ENCODE data around the gene CEP128. TPM values are rescaled to one million over a fixed set of nuclear protein-coding genes. Genes with fewer than 3 reads are reported as not detected.
"Not testable (repeated sequence)": the region's sequence is repeated elsewhere in the genome, so short reads cannot be mapped to it uniquely, and the experiment has no call there.

The CEP128 gene
- total RNA-seq, 2 experiments from 2014 or later = 19.4 to 22.8 TPM

- intact Hi-C loops (cut with micrococcal nuclease) = no loop called here
- DNase-seq = no peak
- peaks cover 25% of the 10 kb centered on the region for H3K36me3 Mint-ChIP-seq
- peaks cover 38% of the 10 kb centered on the region for H3K4me1 Mint-ChIP-seq (ENCODE audit: low read depth)
- no peak overlapping the region for H3K27ac Mint-ChIP-seq
- H3K9me3 Mint-ChIP-seq = peaks cover 9% of the 10 kb centered on the region
- no peaks in the 10 kb centered on the region for H3K27me3 Mint-ChIP-seq
- POLR2A ChIA-PET = no interaction called here
- CTCF ChIA-PET = interaction anchor here (1.4 kb wide), 1 partner anchor 60 kb away, joined by 4 read pairs; no protein-coding TSS in a partner anchor
- H3K4me3 Mint-ChIP-seq = no peak overlapping the region
Measured at GRCh38 chr14:80927083-80927989, 14.2 kb downstream of the CEP128 start.

DNA sequence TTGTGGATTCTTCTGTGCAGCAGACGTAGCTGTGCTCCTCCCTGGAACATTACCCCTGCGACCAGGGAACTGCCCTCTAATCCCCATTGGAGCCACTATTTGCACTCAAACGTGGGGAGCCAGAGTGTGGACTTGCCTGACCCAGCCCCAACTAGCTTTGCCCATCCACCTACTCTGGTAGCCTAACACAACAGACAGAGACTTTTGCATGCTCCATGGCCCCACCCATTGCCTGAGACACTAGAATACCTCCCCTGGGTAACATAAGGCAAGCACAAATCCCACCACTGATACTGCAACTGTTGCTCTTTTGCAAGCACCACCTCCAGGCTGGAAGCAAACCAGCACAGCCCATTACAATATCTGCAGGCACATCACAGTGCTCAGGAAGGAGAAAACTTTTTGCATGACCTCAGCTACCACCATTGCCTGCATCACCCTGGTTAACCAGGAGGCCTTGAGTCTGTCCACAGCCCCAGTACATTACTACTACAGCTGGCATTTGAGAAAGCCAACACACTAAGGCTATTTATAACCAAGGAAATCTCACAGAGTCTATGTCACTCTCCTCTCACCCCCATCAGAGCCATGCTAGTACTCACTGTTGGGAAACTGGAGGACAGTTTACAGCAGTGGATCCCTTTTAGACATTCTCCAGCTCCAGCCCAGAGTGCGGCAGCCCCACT, 15.0 kb downstream of the CEP128 start:
- intact Hi-C loops (cut with micrococcal nuclease) = no loop called here
- DNase-seq = no peak

DNA sequence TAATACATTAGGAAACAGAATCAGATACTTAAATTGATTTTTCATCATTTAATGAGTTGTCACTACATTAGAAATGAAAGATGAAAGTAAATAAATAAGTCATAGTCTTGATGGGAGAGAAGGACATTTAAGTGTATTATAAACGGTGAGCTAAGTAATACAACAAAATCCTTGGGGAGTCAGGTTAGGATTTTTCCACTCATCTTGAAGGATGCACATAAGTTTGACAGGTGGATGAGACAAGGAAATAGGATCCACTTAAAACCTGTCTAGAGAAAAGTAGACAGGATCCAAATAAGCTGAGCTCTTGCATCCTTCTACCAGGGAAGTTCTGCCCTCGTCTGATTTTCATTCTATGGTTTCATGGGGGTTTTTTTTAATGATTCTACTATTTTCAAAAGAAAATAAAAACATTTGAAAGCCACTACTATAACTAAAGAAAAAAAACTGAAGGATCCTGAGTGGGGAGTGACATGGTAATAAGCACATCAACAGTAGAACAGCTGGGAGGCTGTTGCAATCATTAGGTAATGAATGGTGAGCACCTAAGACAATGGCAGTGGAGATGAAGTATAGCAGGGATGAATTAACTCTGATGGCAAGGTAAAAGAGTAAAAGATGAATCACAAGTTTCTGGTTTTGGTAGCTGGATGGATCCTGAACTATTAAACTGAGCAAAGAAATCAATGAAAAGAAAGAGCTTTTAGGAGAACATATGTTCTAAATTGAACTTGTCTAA, 17.0 kb downstream of the CEP128 start:
- POLR2A ChIA-PET = interaction anchor here (0.6 kb wide), 1 partner anchor 34 kb away, joined by 7 read pairs; no protein-coding TSS in a partner anchor
- Mint-ChIP-seq H3K9me3 (no peaks in the 10 kb centered on the region), H3K27ac (no peak overlapping the region), H3K4me1 (ENCODE audit: low read depth) (peaks cover 11% of the 10 kb centered on the region), H3K36me3 (peaks cover 12% of the 10 kb centered on the region), H3K27me3 (no peaks in the 10 kb centered on the region), H3K4me3 (no peak overlapping the region)
- CTCF ChIA-PET = no interaction called here
- intact Hi-C loops (cut with micrococcal nuclease) = no loop called here
- DNase-seq = no peak

More for the DNA sequence above, 15.0 kb downstream of the CEP128 start:
- Mint-ChIP-seq H3K27me3 (no peaks in the 10 kb centered on the region), H3K4me3 (no peak overlapping the region), H3K27ac (no peak overlapping the region), H3K36me3 (peaks cover 19% of the 10 kb centered on the region), H3K4me1 (ENCODE audit: low read depth) (peaks cover 30% of the 10 kb centered on the region), H3K9me3 (peaks cover 4% of the 10 kb centered on the region)
- ChIA-PET POLR2A (no interaction called here), CTCF (interaction anchor here (0.9 to 1.4 kb wide), 2 partner anchors 61 to 538 kb away, joined by 3 to 4 read pairs; no protein-coding TSS in a partner anchor)

DNA sequence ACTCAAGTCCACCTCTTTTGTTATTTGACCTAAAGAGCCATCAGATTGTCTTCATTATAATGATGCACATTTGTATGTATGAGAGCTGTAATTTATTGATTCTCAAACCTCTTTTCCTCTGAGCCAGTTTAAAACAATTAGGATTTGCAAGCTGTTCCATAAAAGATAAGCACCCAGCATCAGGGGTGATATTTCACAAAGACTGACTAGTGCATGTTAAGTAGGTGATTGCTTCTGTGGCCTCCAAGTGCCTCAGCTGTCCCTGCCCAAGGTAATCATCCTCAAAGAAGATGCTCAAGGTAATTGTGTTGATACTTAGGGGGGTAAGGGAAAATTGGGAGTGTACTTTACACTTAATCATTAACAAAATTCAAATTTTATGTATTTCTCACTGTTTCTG, 18.2 kb downstream of the CEP128 start:
- Mint-ChIP-seq H3K27me3 (no peaks in the 10 kb centered on the region), H3K36me3 (peaks cover 9% of the 10 kb centered on the region), H3K4me3 (no peak overlapping the region), H3K27ac (no peak overlapping the region), H3K9me3 (no peaks in the 10 kb centered on the region), H3K4me1 (ENCODE audit: low read depth) (peaks cover 11% of the 10 kb centered on the region)
- POLR2A ChIA-PET = no interaction called here
- intact Hi-C loops (cut with micrococcal nuclease) = no loop called here
- no peak for DNase-seq
- CTCF ChIA-PET = interaction anchor here (1.1 to 1.5 kb wide), 2 partner anchors 9 to 64 kb away, joined by 3 to 6 read pairs; no protein-coding TSS in a partner anchor

DNA sequence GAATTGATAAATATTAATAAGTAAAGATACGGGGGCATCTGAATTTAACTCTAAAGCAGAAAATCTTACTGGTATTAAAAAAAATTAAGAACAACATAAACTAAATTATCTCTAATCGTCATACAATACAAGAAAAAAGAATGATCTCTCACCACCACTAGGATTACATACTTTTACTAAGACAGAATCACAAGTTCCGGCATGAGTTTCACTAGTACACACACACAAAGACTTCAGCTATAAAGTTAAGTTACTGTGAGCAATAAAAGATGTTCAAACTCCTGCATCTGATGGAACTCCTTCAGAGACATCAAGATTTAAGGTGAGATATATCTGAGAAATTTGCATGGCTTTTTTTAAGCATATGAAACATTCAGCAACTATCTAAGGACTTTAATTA, 21.9 kb downstream of the CEP128 start:
- CTCF ChIA-PET = no interaction called here
- Mint-ChIP-seq H3K4me3 (no peak overlapping the region), H3K4me1 (ENCODE audit: low read depth) (peaks cover 3% of the 10 kb centered on the region), H3K27me3 (no peaks in the 10 kb centered on the region), H3K27ac (no peak overlapping the region), H3K36me3 (peaks cover 17% of the 10 kb centered on the region), H3K9me3 (no peaks in the 10 kb centered on the region)
- POLR2A ChIA-PET = no interaction called here
- no peak for DNase-seq
- intact Hi-C loops (cut with micrococcal nuclease) = no loop called here

- CTCF ChIA-PET; intact Hi-C loops (cut with micrococcal nuclease); DNase-seq; H3K4me1 Mint-ChIP-seq (ENCODE audit: low read depth); H3K4me3 Mint-ChIP-seq; H3K9me3 Mint-ChIP-seq; H3K27ac Mint-ChIP-seq; POLR2A ChIA-PET; H3K27me3 Mint-ChIP-seq: not testable (repeated sequence)
- H3K36me3 Mint-ChIP-seq = peaks cover 28% of the 10 kb centered on the region
Measured at GRCh38 chr14:80912013-80912412, 29.5 kb downstream of the CEP128 start.

- CTCF ChIA-PET = no interaction called here
Measured at GRCh38 chr14:80906946-80907345, 34.6 kb downstream of the CEP128 start.

DNA sequence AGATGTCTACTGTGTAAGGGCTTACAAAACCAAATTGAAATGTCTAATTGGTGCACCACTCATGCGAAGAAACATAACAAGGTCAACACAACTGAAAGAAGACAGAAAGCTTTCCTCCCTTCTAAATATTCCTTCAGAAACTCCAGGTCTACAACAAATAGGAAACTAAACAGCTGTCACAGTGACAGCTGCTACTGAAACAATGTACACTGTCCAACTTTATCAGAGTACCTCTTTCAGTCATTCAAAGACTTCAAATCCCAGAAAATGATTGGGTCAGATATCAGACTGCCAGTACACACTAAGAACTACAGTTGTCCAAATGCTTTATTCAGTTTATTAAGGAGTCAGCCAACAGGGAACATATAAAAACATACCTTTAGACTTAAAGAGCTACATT, 35.2 kb downstream of the CEP128 start:
- CTCF ChIA-PET = no interaction called here
- Mint-ChIP-seq H3K4me3 (no peak overlapping the region), H3K4me1 (ENCODE audit: low read depth) (peaks cover 13% of the 10 kb centered on the region), H3K9me3 (no peaks in the 10 kb centered on the region), H3K27ac (no peak overlapping the region), H3K27me3 (no peaks in the 10 kb centered on the region), H3K36me3 (peaks cover 21% of the 10 kb centered on the region)
- POLR2A ChIA-PET = no interaction called here
- intact Hi-C loops (cut with micrococcal nuclease) = no loop called here
- no peak for DNase-seq

More at GRCh38 chr14:80906946-80907345, 34.6 kb downstream of the CEP128 start:
- DNase-seq = no peak
- H3K4me3 Mint-ChIP-seq = no peak overlapping the region
- intact Hi-C loops (cut with micrococcal nuclease) = no loop called here
- POLR2A ChIA-PET = no interaction called here
- H3K4me1 Mint-ChIP-seq (ENCODE audit: low read depth) = peaks cover 8% of the 10 kb centered on the region
- peaks cover 19% of the 10 kb centered on the region for H3K36me3 Mint-ChIP-seq
- no peak overlapping the region for H3K27ac Mint-ChIP-seq
- H3K27me3 Mint-ChIP-seq = no peaks in the 10 kb centered on the region
- H3K9me3 Mint-ChIP-seq = no peaks in the 10 kb centered on the region

DNA sequence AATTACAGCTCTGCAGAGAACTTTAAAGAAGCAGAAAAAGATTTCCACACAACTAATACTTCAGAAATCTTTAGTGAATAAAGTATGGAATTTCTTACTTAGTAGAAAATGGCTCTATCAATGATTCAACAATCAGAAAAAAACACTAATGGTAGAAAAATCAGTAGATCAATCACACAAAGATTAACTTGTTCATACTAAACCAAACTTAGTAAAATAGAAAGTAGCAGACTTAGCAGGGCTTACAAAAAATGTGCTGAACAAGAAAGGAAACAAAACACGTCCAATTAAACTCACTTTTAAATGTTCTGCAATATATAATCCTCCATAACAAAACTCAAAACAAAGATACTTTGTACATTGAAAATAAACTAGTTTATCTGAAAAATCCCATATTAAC, 38.9 kb downstream of the CEP128 start:
- Mint-ChIP-seq H3K4me3 (no peak overlapping the region), H3K27me3 (no peaks in the 10 kb centered on the region), H3K27ac (no peak overlapping the region), H3K4me1 (ENCODE audit: low read depth) (peaks cover 13% of the 10 kb centered on the region), H3K9me3 (no peaks in the 10 kb centered on the region), H3K36me3 (peaks cover 29% of the 10 kb centered on the region)
- ChIA-PET POLR2A (no interaction called here), CTCF (interaction anchor here (0.6 kb wide), 1 partner anchor 85 kb away, joined by 4 read pairs; no protein-coding TSS in a partner anchor)
- no peak for DNase-seq
- intact Hi-C loops (cut with micrococcal nuclease) = loop anchor here (1.0 kb wide), 1 partner anchor 29 kb away; no protein-coding TSS in a partner anchor

DNA sequence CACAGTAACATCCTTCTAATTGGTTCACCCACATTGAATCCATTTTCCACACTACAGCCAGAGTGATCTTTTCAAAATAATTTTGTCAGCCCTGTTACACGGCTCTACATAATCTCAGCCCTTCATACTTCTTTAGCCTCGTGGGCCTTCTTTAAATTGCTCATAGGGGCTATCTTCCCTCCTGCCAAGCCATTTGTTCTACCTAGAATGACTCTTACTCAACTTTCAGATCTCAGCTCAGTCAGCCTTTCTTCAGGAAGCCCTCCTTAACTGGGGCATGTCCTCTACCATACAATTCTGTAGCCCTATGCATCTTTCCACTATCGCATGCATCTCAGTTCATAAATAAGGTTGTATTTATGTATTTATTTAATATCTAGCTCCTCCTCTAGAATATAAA, 39.7 kb downstream of the CEP128 start:
- Mint-ChIP-seq H3K4me3 (no peak overlapping the region), H3K36me3 (peaks cover 29% of the 10 kb centered on the region), H3K4me1 (ENCODE audit: low read depth) (peaks cover 13% of the 10 kb centered on the region), H3K27ac (no peak overlapping the region), H3K27me3 (no peaks in the 10 kb centered on the region), H3K9me3 (no peaks in the 10 kb centered on the region)
- CTCF ChIA-PET = no interaction called here
- intact Hi-C loops (cut with micrococcal nuclease) = loop anchor here (1.0 kb wide), 1 partner anchor 29 kb away; no protein-coding TSS in a partner anchor
- POLR2A ChIA-PET = interaction anchor here (0.6 kb wide), 1 partner anchor 207 kb away, joined by 6 read pairs; no protein-coding TSS in a partner anchor
- no peak for DNase-seq

GRCh38 chr14:80901260-80901659, 40.3 kb downstream of the CEP128 start:
- H3K27ac Mint-ChIP-seq = no peak overlapping the region
- H3K27me3 Mint-ChIP-seq = no peaks in the 10 kb centered on the region
- intact Hi-C loops (cut with micrococcal nuclease) = no loop called here
- DNase-seq = no peak
- H3K9me3 Mint-ChIP-seq = no peaks in the 10 kb centered on the region
- ChIA-PET POLR2A (no interaction called here), CTCF (no interaction called here)
- H3K36me3 Mint-ChIP-seq = peaks cover 27% of the 10 kb centered on the region
- no peak overlapping the region for H3K4me3 Mint-ChIP-seq
- H3K4me1 Mint-ChIP-seq (ENCODE audit: low read depth) = peaks cover 13% of the 10 kb centered on the region

- no peaks in the 10 kb centered on the region for H3K4me1 Mint-ChIP-seq (ENCODE audit: low read depth)
- POLR2A ChIA-PET = no interaction called here
- H3K4me3 Mint-ChIP-seq = no peak overlapping the region
- H3K27me3 Mint-ChIP-seq = no peaks in the 10 kb centered on the region
- CTCF ChIA-PET = no interaction called here
- H3K36me3 Mint-ChIP-seq = peaks cover 51% of the 10 kb centered on the region
- H3K27ac Mint-ChIP-seq = no peak overlapping the region
- peaks cover 22% of the 10 kb centered on the region for H3K9me3 Mint-ChIP-seq
- no peak for DNase-seq
- intact Hi-C loops (cut with micrococcal nuclease) = no loop called here
Measured at GRCh38 chr14:80872645-80873044, 68.9 kb downstream of the CEP128 start.
